Thyroid gland (tissue), 4 donors: Measurements from ENCODE around the gene CTDSPL.

Experiments used
- CTCF ChIP-seq, 6 experiments: fragments of 200-600 bp in 3 of 6; fragments of 450-650 bp in 3 of 6; sonication (generic) in 3 of 6; IDR thresholded peaks; one replicate each; pipeline ENCODE4 v1.5.1; 2016 to 2019; ENCODE audit warnings: antibody characterized with exemption in 6 of 6, mild to moderate bottlenecking in 2 of 6, inconsistent platforms in 1 of 6, moderate library complexity in 1 of 6
- POLR2A ChIP-seq, 2 donors: fragments of 450-650 bp; IDR thresholded peaks; one replicate each; pipeline ENCODE4 v1.6.1; 2017; ENCODE audit warnings: antibody characterized with exemption in 2 of 2, mild to moderate bottlenecking in 2 of 2, moderate library complexity in 1 of 2

GRCh38 chr3:37876279-37876678 lies 14.6 kb downstream of the CTDSPL start:
- no peak for TF ChIP-seq CTCF (IDR thresholded peaks at IDR 0.05)
- no peak for TF ChIP-seq POLR2A (IDR thresholded peaks at IDR 0.05)
